AG04449 (cell line): ENCODE results near the gene DDHD1.

Experiments
- CTCF ChIA-PET: fragments of 350-600 bp; formaldehyde crosslinking; extraction: SDS; loops from one replicate; lab custom pipeline; 2021; ENCODE audit warnings: antibody characterized with exemption; lab: Yijun Ruan, JAX
- POLR2A ChIA-PET: fragments of 400-600, 350-600 bp; formaldehyde crosslinking; extraction: SDS; loops from one replicate; lab custom pipeline; 2020; ENCODE audit warnings: antibody characterized with exemption, inconsistent platforms; lab: Yijun Ruan, JAX
- DNase-seq: peaks from one replicate; pipeline ENCODE4 v3.0.0-alpha.2; 2010; ENCODE audit warnings: low read depth, low spot score
- H3K4me3 ChIP-seq: 2 replicates; pipeline ENCODE4 v1.5.1; 2011; ENCODE audit warnings: low read depth, mild to moderate bottlenecking, control low read depth, low read length
- CTCF ChIP-seq: IDR thresholded peaks from one replicate; pipeline ENCODE4 v1.5.1; 2011; ENCODE audit warnings: mild to moderate bottlenecking, moderate library complexity, low read length, control low read depth, inconsistent platforms; ENCODE audit not compliant: insufficient read depth; ENCODE audit errors: missing control alignments

Gene DDHD1

GRCh38 chr14:53003776-53004175 is 149.3 kb downstream of the DDHD1 start:
- TF ChIP-seq CTCF, result no peak
- POLR2A ChIA-PET, result no interaction called here
- CTCF ChIA-PET, result interaction anchor here (1.1 kb wide), 1 partner anchor 15 kb away, joined by 3 read pairs; no protein-coding TSS in a partner anchor
- no peak for DNase-seq
- no peak overlapping the region for H3K4me3 ChIP-seq

- H3K4me3 ChIP-seq, result no peak overlapping the region
- no peak for TF ChIP-seq CTCF
- POLR2A ChIA-PET, result no interaction called here
- DNase-seq, result no peak
- CTCF ChIA-PET, result interaction anchor here (0.8 to 1.5 kb wide), 2 partner anchors 9 to 42 kb away, joined by 3 to 4 read pairs; no protein-coding TSS in a partner anchor
Measured at GRCh38 chr14:53002576-53002975, 150.5 kb downstream of the DDHD1 start.

GRCh38 chr14:53001787-53002378 is 151.2 kb downstream of the DDHD1 start:
- no peak for TF ChIP-seq CTCF
- no peak for DNase-seq

GRCh38 chr14:52998376-52999015 is 154.6 kb downstream of the DDHD1 start:
- DNase-seq, result peak; percentile 45
- ChIA-PET POLR2A (no interaction called here), CTCF (interaction anchor here (1.1 to 1.8 kb wide), 2 partner anchors 9 to 37 kb away, joined by 3 to 6 read pairs; no protein-coding TSS in a partner anchor)
- TF ChIP-seq CTCF, result no peak
- no peak overlapping the region for H3K4me3 ChIP-seq

More at GRCh38 chr14:53001787-53002378, 151.2 kb downstream of the DDHD1 start:
- no peak overlapping the region for H3K4me3 ChIP-seq
- POLR2A ChIA-PET, result no interaction called here
- CTCF ChIA-PET, result interaction anchor here (0.8 to 1.5 kb wide), 2 partner anchors 10 to 41 kb away, joined by 3 to 4 read pairs; no protein-coding TSS in a partner anchor

GRCh38 chr14:52996493-52996892 is 156.6 kb downstream of the DDHD1 start:
- ChIA-PET POLR2A (no interaction called here), CTCF (interaction anchor here (0.6 to 1.8 kb wide), 3 partner anchors 22 to 35 kb away, joined by 3 to 6 read pairs (median 5); no protein-coding TSS in a partner anchor)
- no peak overlapping the region for H3K4me3 ChIP-seq
- no peak for TF ChIP-seq CTCF
- DNase-seq, result no peak

GRCh38 chr14:52995998-52996397 is 157.1 kb downstream of the DDHD1 start:
- DNase-seq, result no peak
- CTCF ChIA-PET, result interaction anchor here (1.2 kb wide), 1 partner anchor 35 kb away, joined by 5 read pairs; no protein-coding TSS in a partner anchor
- TF ChIP-seq CTCF, result no peak
- POLR2A ChIA-PET, result no interaction called here
- H3K4me3 ChIP-seq, result no peak overlapping the region
